ENCODE results near the gene GAS2L1.

The GAS2L1 gene

DNA sequence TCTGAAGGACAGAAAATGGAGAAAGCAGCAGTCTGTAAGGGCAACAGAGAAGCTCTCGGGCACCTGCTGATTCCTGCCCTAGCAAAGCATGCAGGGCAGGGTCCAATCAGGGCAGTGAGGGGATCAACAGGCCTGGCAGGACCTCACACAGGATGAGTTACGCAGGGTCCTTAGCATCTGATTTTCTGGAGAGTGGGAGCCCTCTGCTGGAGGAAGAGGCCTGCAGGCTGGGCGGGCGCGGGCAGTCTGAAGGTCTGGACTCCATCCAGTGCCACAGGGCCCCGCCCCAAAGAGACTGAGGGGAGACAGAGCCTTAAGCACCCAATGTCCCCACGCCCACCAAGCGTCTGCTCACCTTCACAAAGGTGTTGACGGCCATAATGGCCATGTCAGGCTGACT, 53.0 kb downstream of the GAS2L1 start:
- no peak overlapping the region for H3K4me3 ChIP-seq (ENCODE audit: low read depth, low read length)
- DNase-seq (ENCODE audit: low read depth): peak; percentile 77
- TF ChIP-seq, protein P1, sequence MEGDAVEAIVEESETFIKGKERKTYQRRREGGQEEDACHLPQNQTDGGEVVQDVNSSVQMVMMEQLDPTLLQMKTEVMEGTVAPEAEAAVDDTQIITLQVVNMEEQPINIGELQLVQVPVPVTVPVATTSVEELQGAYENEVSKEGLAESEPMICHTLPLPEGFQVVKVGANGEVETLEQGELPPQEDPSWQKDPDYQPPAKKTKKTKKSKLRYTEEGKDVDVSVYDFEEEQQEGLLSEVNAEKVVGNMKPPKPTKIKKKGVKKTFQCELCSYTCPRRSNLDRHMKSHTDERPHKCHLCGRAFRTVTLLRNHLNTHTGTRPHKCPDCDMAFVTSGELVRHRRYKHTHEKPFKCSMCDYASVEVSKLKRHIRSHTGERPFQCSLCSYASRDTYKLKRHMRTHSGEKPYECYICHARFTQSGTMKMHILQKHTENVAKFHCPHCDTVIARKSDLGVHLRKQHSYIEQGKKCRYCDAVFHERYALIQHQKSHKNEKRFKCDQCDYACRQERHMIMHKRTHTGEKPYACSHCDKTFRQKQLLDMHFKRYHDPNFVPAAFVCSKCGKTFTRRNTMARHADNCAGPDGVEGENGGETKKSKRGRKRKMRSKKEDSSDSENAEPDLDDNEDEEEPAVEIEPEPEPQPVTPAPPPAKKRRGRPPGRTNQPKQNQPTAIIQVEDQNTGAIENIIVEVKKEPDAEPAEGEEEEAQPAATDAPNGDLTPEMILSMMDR (conservative IDR thresholded peaks at IDR 0.05; ENCODE audit: low read depth, low read length): peak; percentile 90

Measured in choroid plexus epithelial cell (primary cell).